Vagina (tissue), 2 donors: ENCODE results near the gene SLC19A2.

Experiments used
- CTCF ChIP-seq, 3 experiments: fragments of 450-650 bp in 2 of 3; fragments of 200-600 bp in 1 of 3; sonication (generic) in 1 of 3; IDR thresholded peaks; one replicate each; pipeline ENCODE4 v1.5.1; 2017 to 2019; ENCODE audit warnings: antibody characterized with exemption in 3 of 3, mild to moderate bottlenecking in 2 of 3, moderate library complexity in 2 of 3
- POLR2A ChIP-seq, 2 donors: fragments of 450-650 bp; IDR thresholded peaks; one replicate each; pipeline ENCODE4 v1.6.1; 2017; ENCODE audit warnings: antibody characterized with exemption in 2 of 2, mild to moderate bottlenecking in 2 of 2, moderate library complexity in 2 of 2

- TF ChIP-seq CTCF (IDR thresholded peaks at IDR 0.05): no peak
- TF ChIP-seq POLR2A (IDR thresholded peaks at IDR 0.05): no peak
Observed at GRCh38 chr1:169509354-169509753, 23.6 kb upstream of the SLC19A2 start.
